Spleen (tissue), 7 donors: ENCODE data around the gene FDX2.

ENCODE experiments used
- POLR2A ChIP-seq, 3 donors: fragments of 450-650 bp; IDR thresholded peaks; one replicate each; pipeline ENCODE4 v1.5.1; 2017; ENCODE audit warnings: antibody characterized with exemption in 3 of 3, mild to moderate bottlenecking in 1 of 3
- TF ChIP-seq, protein P1 (sequence below), 11 experiments: fragments of 200-600 bp in 7 of 11; fragments of 450-650 bp in 4 of 11; sonication (generic) in 4 of 11; IDR thresholded peaks in 8 of 11; conservative IDR thresholded peaks in 3 of 11; 1 replicate in 7 of 11; 2 replicates in 4 of 11; pipeline versions ENCODE4 v1.4.0 to v1.8.0; 2016 to 2021; ENCODE audit warnings: antibody characterized with exemption in 11 of 11, inconsistent platforms in 4 of 11, mild to moderate bottlenecking in 1 of 11
- donor health status: DM: no; HTN: no; CAD: no; lungs with moderate emphysema.
- donor health status: DM: no; HTN: no; CAD: no.
- donor health status: DM: no; HTN: no; CAD: no.

DNA sequence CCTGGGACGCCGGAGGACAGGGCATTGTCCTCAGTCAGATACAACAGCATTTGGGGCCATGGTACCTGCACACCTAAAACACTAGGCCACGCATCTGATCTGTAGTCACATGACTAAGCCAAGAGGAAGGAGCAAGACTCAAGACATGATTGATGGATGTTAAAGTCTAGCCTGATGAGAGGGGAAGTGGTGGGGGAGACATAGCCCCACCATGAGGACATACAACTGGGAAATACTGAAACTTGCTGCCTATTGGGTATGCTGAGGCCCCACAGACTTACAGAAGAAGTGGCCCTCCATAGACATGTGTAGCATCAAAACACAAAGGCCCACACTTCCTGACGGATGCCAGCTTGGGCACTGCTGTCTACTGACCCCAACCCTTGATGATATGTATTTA is 30.4 kb downstream of the FDX2 start:
- TF ChIP-seq, protein P1, sequence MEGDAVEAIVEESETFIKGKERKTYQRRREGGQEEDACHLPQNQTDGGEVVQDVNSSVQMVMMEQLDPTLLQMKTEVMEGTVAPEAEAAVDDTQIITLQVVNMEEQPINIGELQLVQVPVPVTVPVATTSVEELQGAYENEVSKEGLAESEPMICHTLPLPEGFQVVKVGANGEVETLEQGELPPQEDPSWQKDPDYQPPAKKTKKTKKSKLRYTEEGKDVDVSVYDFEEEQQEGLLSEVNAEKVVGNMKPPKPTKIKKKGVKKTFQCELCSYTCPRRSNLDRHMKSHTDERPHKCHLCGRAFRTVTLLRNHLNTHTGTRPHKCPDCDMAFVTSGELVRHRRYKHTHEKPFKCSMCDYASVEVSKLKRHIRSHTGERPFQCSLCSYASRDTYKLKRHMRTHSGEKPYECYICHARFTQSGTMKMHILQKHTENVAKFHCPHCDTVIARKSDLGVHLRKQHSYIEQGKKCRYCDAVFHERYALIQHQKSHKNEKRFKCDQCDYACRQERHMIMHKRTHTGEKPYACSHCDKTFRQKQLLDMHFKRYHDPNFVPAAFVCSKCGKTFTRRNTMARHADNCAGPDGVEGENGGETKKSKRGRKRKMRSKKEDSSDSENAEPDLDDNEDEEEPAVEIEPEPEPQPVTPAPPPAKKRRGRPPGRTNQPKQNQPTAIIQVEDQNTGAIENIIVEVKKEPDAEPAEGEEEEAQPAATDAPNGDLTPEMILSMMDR (IDR thresholded peaks at IDR 0.05 in 8 of 11, conservative IDR thresholded peaks at IDR 0.05 in 3 of 11) = no peak
- no peak for TF ChIP-seq POLR2A (IDR thresholded peaks at IDR 0.05)
